Bronchial epithelial cell (primary cell): ENCODE data around the gene SLC8A1. TPM values are rescaled to one million over a fixed set of nuclear protein-coding genes. Genes with fewer than 3 reads are reported as not detected.

Source experiments
- DNase-seq: peaks from one replicate; pipeline ENCODE4 v3.0.0-alpha.2; 2010; ENCODE audit warnings: low read depth
- FAIRE-seq: peaks from 2 replicates; lab custom pipeline; 2011; peaks lifted over from hg19 to GRCh38; lab: Jason Lieb, UNC
- H3K27me3 ChIP-seq: 2 replicates; pipeline ENCODE4 v1.5.1; 2011; ENCODE audit warnings: low read length; ENCODE audit not compliant: control insufficient read depth, insufficient read depth
- H3K36me3 ChIP-seq: 2 replicates; pipeline ENCODE4 v1.5.1; 2011; ENCODE audit warnings: low read length; ENCODE audit not compliant: control insufficient read depth, insufficient read depth
- H3K4me3 ChIP-seq: 2 replicates; pipeline ENCODE4 v1.5.1; 2011; ENCODE audit warnings: mild to moderate bottlenecking, low read depth, low read length, control low read depth
- total RNA-seq: library from RNA; depleted of rRNA; stranded (reverse); fragments of >200 nt; gene quantifications from 2 replicates; pipeline ENCODE4 v1.2.1, GENCODE V29; 2014
- TF ChIP-seq, protein P1 (sequence below): IDR thresholded peaks from 2 replicates; pipeline ENCODE4 v1.5.1; 2011; ENCODE audit warnings: mild to moderate bottlenecking, moderate library complexity, low read length, control low read depth, inconsistent platforms; ENCODE audit not compliant: insufficient read depth, severe bottlenecking

Gene SLC8A1
- total RNA-seq, 1 donor from 2014 or later, result 3.7 TPM

- DNase-seq, result peak; percentile 21
- TF ChIP-seq, protein P1, sequence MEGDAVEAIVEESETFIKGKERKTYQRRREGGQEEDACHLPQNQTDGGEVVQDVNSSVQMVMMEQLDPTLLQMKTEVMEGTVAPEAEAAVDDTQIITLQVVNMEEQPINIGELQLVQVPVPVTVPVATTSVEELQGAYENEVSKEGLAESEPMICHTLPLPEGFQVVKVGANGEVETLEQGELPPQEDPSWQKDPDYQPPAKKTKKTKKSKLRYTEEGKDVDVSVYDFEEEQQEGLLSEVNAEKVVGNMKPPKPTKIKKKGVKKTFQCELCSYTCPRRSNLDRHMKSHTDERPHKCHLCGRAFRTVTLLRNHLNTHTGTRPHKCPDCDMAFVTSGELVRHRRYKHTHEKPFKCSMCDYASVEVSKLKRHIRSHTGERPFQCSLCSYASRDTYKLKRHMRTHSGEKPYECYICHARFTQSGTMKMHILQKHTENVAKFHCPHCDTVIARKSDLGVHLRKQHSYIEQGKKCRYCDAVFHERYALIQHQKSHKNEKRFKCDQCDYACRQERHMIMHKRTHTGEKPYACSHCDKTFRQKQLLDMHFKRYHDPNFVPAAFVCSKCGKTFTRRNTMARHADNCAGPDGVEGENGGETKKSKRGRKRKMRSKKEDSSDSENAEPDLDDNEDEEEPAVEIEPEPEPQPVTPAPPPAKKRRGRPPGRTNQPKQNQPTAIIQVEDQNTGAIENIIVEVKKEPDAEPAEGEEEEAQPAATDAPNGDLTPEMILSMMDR, result no peak
- no peaks in the 10 kb centered on the region for H3K36me3 ChIP-seq
- FAIRE-seq, result no peak
- H3K27me3 ChIP-seq, result no peaks in the 10 kb centered on the region
- H3K4me3 ChIP-seq, result no peak overlapping the region
Observed at GRCh38 chr2:40358783-40359182, 93.1 kb downstream of the SLC8A1 start.

- H3K36me3 ChIP-seq, result no peaks in the 10 kb centered on the region
- H3K4me3 ChIP-seq, result no peak overlapping the region
- no peak for DNase-seq
- TF ChIP-seq, protein P1, result no peak
- FAIRE-seq, result no peak
- H3K27me3 ChIP-seq, result no peaks in the 10 kb centered on the region
Observed at GRCh38 chr2:40357667-40358066, 94.2 kb downstream of the SLC8A1 start.

DNA sequence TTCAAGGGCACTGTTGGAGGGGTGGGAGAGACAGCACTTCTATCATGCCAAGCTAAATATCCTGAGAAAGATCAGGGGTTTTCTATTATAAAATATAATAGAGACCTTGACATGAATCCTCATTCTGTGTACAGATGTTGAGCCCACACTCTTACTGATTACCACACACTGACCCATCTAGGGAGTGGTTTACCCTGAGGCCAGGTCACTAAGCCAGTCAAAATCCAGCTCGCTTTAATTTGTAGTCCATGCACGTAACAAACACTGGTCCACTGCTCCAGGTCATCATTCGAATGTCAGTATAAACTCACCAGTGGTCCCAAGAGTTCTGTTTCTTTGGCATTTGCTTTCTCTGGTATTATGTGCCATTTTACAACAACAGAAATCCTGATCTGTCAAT lies 96.4 kb downstream of the SLC8A1 start:
- Histone ChIP-seq H3K4me3 (no peak overlapping the region), H3K36me3 (no peaks in the 10 kb centered on the region), H3K27me3 (no peaks in the 10 kb centered on the region)
- TF ChIP-seq, protein P1, result no peak
- DNase-seq (no peak), FAIRE-seq (no peak)

DNA sequence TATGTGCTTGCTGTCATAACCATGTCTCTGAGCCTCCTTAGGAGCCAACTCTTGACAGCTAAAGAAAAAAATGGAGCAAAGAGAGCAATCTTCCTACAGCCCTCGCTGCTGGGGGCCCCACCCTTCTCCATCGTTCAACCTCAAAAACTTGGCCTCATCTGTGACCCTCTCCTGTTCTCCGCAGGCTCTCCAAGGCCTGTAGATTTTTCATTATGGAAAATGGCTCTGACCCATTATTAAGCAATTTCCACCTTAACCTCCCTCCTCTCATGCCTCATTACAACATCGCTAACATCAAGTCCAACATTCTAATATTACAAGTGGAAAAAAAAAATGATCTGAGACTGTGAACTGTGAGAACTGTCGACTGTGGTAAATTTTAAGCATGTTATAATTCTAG lies 98.7 kb downstream of the SLC8A1 start:
- H3K27me3 ChIP-seq, result no peaks in the 10 kb centered on the region
- no peak for DNase-seq
- H3K36me3 ChIP-seq, result no peaks in the 10 kb centered on the region
- H3K4me3 ChIP-seq, result no peak overlapping the region
- no peak for FAIRE-seq
- TF ChIP-seq, protein P1, result no peak

DNA sequence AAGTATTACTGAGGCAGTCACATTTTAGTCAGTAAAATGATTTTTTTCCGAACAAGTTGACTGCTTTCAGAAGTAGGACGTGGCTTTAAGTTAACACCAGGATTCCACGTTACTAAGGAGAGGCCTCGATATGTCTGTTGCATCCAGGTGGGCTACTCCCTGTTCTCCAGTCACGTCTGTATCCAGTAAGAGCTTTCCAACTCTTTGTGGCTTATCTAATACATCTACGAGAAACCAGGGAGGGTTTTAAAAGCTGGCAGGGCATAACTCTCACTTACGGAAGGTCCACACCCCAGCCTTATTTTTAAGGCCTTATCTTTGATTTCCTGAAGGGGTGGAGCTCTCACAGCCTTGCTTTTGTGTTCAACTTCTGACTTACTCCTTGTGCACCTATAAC lies 99.2 kb downstream of the SLC8A1 start:
- no peak for FAIRE-seq
- no peak for DNase-seq
- Histone ChIP-seq H3K4me3 (no peak overlapping the region), H3K36me3 (no peaks in the 10 kb centered on the region), H3K27me3 (no peaks in the 10 kb centered on the region)
- TF ChIP-seq, protein P1, result no peak

- DNase-seq, result peak; percentile 57
- H3K36me3 ChIP-seq, result no peaks in the 10 kb centered on the region
- H3K4me3 ChIP-seq, result no peak overlapping the region
- no peak for FAIRE-seq
- TF ChIP-seq, protein P1, result no peak
- H3K27me3 ChIP-seq, result no peaks in the 10 kb centered on the region
Observed at GRCh38 chr2:40352041-40352702, 99.7 kb downstream of the SLC8A1 start.
